Neural progenitor cell (in vitro differentiated cells): ENCODE data around the gene UBA6. TPM values are rescaled to one million over a fixed set of nuclear protein-coding genes. Genes with fewer than 3 reads are reported as not detected.

Experiments
- DNase-seq: peaks from one replicate; pipeline ENCODE4 v3.0.0-alpha.2; 2016; ENCODE audit warnings: low spot score
- H2AFZ ChIP-seq: fragments of 200-600 bp; sonication (generic); replicated peaks from 2 replicates; pipeline ENCODE4 v1.6.1; 2016; ENCODE audit warnings: antibody characterized with exemption
- H3F3A ChIP-seq: fragments of 200-600 bp; sonication (generic); 2 replicates; pipeline ENCODE4 v1.6.1; 2016; ENCODE audit warnings: antibody characterized with exemption, low read depth
- H3K27ac ChIP-seq: fragments of 200-600 bp; sonication (generic); 2 replicates; pipeline ENCODE4 v1.5.1; 2016; ENCODE audit warnings: mild to moderate bottlenecking
- H3K27me3 ChIP-seq: fragments of 200-600 bp; sonication (generic); 2 replicates; pipeline ENCODE4 v1.6.1; 2016; ENCODE audit warnings: mild to moderate bottlenecking, moderate library complexity
- H3K36me3 ChIP-seq: fragments of 200-600 bp; sonication (generic); 2 replicates; pipeline ENCODE4 v1.5.1; 2016
- H3K4me1 ChIP-seq: fragments of 200-600 bp; sonication (generic); 2 replicates; pipeline ENCODE4 v1.6.1; 2016; ENCODE audit warnings: mixed run types
- H3K4me2 ChIP-seq: fragments of 200-600 bp; sonication (generic); 2 replicates; pipeline ENCODE4 v1.6.1; 2016
- H3K4me3 ChIP-seq: fragments of 200-600 bp; sonication (generic); 2 replicates; pipeline ENCODE4 v1.5.1; 2016
- H3K79me2 ChIP-seq: fragments of 200-600 bp; sonication (generic); 2 replicates; pipeline ENCODE4 v1.6.1; 2016; ENCODE audit warnings: low read depth
- H3K9ac ChIP-seq: fragments of 200-600 bp; sonication (generic); 2 replicates; pipeline ENCODE4 v1.6.1; 2016
- H3K9me3 ChIP-seq: fragments of 200-600 bp; sonication (generic); 2 replicates; pipeline ENCODE4 v1.5.1; 2016; ENCODE audit warnings: low read depth
- H4K20me1 ChIP-seq: fragments of 200-600 bp; sonication (generic); 2 replicates; pipeline ENCODE4 v1.6.1; 2016; ENCODE audit warnings: low read depth
- H3K27ac Mint-ChIP-seq: 3 replicates; pipeline ENCODE4 v1.8.0; 2021; ENCODE audit warnings: mixed read lengths
- H3K27me3 Mint-ChIP-seq: 2 replicates; pipeline ENCODE4 v1.8.0; 2022; ENCODE audit warnings: low read depth, mild to moderate bottlenecking, inconsistent platforms, moderate library complexity, mixed read lengths; ENCODE audit not compliant: insufficient read depth
- H3K36me3 Mint-ChIP-seq: 3 replicates; pipeline ENCODE4 v1.8.0; 2021; ENCODE audit warnings: mixed read lengths
- H3K4me1 Mint-ChIP-seq: 3 replicates; pipeline ENCODE4 v1.8.0; 2021; ENCODE audit warnings: mixed read lengths
- H3K4me3 Mint-ChIP-seq: 3 replicates; pipeline ENCODE4 v1.8.0; 2021; ENCODE audit warnings: mild to moderate bottlenecking, moderate library complexity, mixed read lengths
- H3K9me3 Mint-ChIP-seq: 3 replicates; pipeline ENCODE4 v1.8.0; 2020; ENCODE audit warnings: mixed read lengths
- EZH2 ChIP-seq: fragments of 200-600 bp; sonication (generic); IDR thresholded peaks from 2 replicates; pipeline ENCODE4 v1.6.1; 2017; ENCODE audit warnings: antibody characterized with exemption, mild to moderate bottlenecking, moderate library complexity
- EZH2phosphoT487 ChIP-seq: fragments of 200-600 bp; sonication (generic); IDR thresholded peaks from 2 replicates; pipeline ENCODE4 v1.6.1; 2017; ENCODE audit warnings: antibody characterized with exemption
- total RNA-seq: library from RNA; depleted of rRNA; stranded (reverse); fragments of >200 nt; gene quantifications from 2 replicates; pipeline ENCODE4 v1.2.3, GENCODE V29; 2015; ENCODE audit warnings: low replicate concordance
- TF ChIP-seq, protein P1 (sequence below): fragments of 200-600 bp; sonication (generic); IDR thresholded peaks from 2 replicates; pipeline ENCODE4 v1.5.1; 2017; ENCODE audit warnings: antibody characterized with exemption, mild to moderate bottlenecking

The UBA6 gene
- total RNA-seq, 1 donor from 2014 or later = 162 TPM

GRCh38 chr4:67701517-67701850 is 529 bp upstream of the UBA6 start:
- Histone ChIP-seq H2AFZ (peak overlapping the region; percentile 95), H3K27ac (no peak overlapping the region)
- peaks cover 12% of the 10 kb centered on the region for H3K36me3 Mint-ChIP-seq

GRCh38 chr4:67700116-67700737 is 728 bp downstream of the UBA6 start:
- Histone ChIP-seq H3K4me2 (peak overlapping the region; percentile 95), H3F3A (peaks cover 9% of the 10 kb centered on the region), H3K9ac (peak overlapping the region; percentile 88), H3K27ac (peak overlapping the region; percentile 56), H3K9me3 (no peaks in the 10 kb centered on the region), H4K20me1 (no peaks in the 10 kb centered on the region), H3K4me1 (peaks cover 15% of the 10 kb centered on the region), H3K27me3 (no peaks in the 10 kb centered on the region), H3K79me2 (peaks cover 74% of the 10 kb centered on the region), H3K36me3 (no peaks in the 10 kb centered on the region), H2AFZ (peak overlapping the region; percentile 42), H3K4me3 (peak overlapping the region; percentile 80)
- no peaks in the 10 kb centered on the region for H3K9me3 Mint-ChIP-seq
- peaks cover 26% of the 10 kb centered on the region for H3K4me1 Mint-ChIP-seq
- TF ChIP-seq, protein P1, sequence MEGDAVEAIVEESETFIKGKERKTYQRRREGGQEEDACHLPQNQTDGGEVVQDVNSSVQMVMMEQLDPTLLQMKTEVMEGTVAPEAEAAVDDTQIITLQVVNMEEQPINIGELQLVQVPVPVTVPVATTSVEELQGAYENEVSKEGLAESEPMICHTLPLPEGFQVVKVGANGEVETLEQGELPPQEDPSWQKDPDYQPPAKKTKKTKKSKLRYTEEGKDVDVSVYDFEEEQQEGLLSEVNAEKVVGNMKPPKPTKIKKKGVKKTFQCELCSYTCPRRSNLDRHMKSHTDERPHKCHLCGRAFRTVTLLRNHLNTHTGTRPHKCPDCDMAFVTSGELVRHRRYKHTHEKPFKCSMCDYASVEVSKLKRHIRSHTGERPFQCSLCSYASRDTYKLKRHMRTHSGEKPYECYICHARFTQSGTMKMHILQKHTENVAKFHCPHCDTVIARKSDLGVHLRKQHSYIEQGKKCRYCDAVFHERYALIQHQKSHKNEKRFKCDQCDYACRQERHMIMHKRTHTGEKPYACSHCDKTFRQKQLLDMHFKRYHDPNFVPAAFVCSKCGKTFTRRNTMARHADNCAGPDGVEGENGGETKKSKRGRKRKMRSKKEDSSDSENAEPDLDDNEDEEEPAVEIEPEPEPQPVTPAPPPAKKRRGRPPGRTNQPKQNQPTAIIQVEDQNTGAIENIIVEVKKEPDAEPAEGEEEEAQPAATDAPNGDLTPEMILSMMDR = no peak
- TF ChIP-seq EZH2phosphoT487 = no peak
- no peak for TF ChIP-seq EZH2
- no peak for DNase-seq
- peaks cover 2% of the 10 kb centered on the region for H3K27me3 Mint-ChIP-seq
- peak overlapping the region; percentile 94 for H3K4me3 Mint-ChIP-seq
- peak overlapping the region; percentile 21 for H3K27ac Mint-ChIP-seq
- peaks cover 17% of the 10 kb centered on the region for H3K36me3 Mint-ChIP-seq

More at GRCh38 chr4:67701517-67701850, 529 bp upstream of the UBA6 start:
- H3F3A ChIP-seq = peaks cover 9% of the 10 kb centered on the region
- TF ChIP-seq, protein P1 = no peak
- TF ChIP-seq EZH2 (no peak), EZH2phosphoT487 (no peak)
- DNase-seq = no peak
- H3K79me2 ChIP-seq = peaks cover 75% of the 10 kb centered on the region
- H4K20me1 ChIP-seq = no peaks in the 10 kb centered on the region
- H3K9me3 ChIP-seq = no peaks in the 10 kb centered on the region
- no peak overlapping the region for H3K9ac ChIP-seq
- no peaks in the 10 kb centered on the region for H3K9me3 Mint-ChIP-seq
- H3K4me1 Mint-ChIP-seq = peaks cover 26% of the 10 kb centered on the region
- peak overlapping the region; percentile 94 for H3K4me3 Mint-ChIP-seq
- H3K27me3 Mint-ChIP-seq = peaks cover 2% of the 10 kb centered on the region
- H3K27ac Mint-ChIP-seq = no peak overlapping the region
- peaks cover 15% of the 10 kb centered on the region for H3K4me1 ChIP-seq
- peak overlapping the region; percentile 95 for H3K4me2 ChIP-seq
- no peaks in the 10 kb centered on the region for H3K27me3 ChIP-seq
- peak overlapping the region; percentile 80 for H3K4me3 ChIP-seq
- H3K36me3 ChIP-seq = no peaks in the 10 kb centered on the region

DNA sequence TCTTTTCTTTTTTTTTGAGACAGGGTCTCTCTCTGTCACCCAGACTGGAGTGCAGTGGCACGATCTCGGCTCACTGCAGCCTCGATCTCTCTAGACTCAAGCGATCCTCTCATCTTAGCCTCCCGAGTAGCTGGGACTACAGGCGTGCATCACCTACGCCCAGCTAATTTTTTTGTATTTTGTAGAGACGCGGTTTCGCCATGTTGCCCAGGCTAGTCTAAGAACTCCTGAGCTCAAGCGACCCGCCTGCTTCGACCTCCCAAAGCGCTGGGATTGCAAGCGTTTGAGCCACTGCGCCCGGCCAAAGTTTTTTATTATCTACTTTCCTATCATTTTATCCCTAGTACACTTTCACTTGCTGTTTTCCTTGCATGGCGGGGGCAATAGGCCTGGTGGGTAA is 1.4 kb downstream of the UBA6 start:
- Histone ChIP-seq H3K9ac (peak overlapping the region; percentile 88), H3F3A (peaks cover 9% of the 10 kb centered on the region), H3K4me2 (peak overlapping the region; percentile 95), H3K79me2 (peaks cover 77% of the 10 kb centered on the region), H3K4me1 (peaks cover 15% of the 10 kb centered on the region), H3K9me3 (no peaks in the 10 kb centered on the region), H3K36me3 (no peaks in the 10 kb centered on the region), H2AFZ (no peak overlapping the region), H3K4me3 (peak overlapping the region; percentile 80), H4K20me1 (no peaks in the 10 kb centered on the region), H3K27me3 (no peaks in the 10 kb centered on the region), H3K27ac (no peak overlapping the region)
- Mint-ChIP-seq H3K4me3 (peak overlapping the region; percentile 94), H3K36me3 (peaks cover 20% of the 10 kb centered on the region), H3K27me3 (peaks cover 2% of the 10 kb centered on the region), H3K27ac (no peak overlapping the region), H3K4me1 (peaks cover 26% of the 10 kb centered on the region), H3K9me3 (no peaks in the 10 kb centered on the region)
- TF ChIP-seq EZH2 = no peak
- TF ChIP-seq, protein P1 = no peak
- TF ChIP-seq EZH2phosphoT487 = no peak
- no peak for DNase-seq
